Stimulated activated naive CD4-positive, alpha-beta T cell (primary cell): ENCODE data around the gene MAT2A.
A peak's percentile ranks its signal among the peaks of the same experiment; 100 is the strongest.
"Not testable (repeated sequence)": the region's sequence is repeated elsewhere in the genome, so short reads cannot be mapped to it uniquely, and the experiment has no call there.

Source experiments
- DNase-seq, 6 experiments: peaks; one replicate each; lab custom pipeline; 2025; lab: John Stamatoyannopoulos, UW

The MAT2A gene

GRCh38 chr2:85524336-85524908 lies 14.5 kb upstream of the MAT2A start:
- no peak for DNase-seq

- DNase-seq: no peak
These were observed 13.9 kb upstream of the MAT2A start for GRCh38 chr2:85525029-85525428.

GRCh38 chr2:85525567-85525966 lies 13.4 kb upstream of the MAT2A start:
- no peak for DNase-seq

- no peak for DNase-seq
These were observed 11.2 kb upstream of the MAT2A start for GRCh38 chr2:85527787-85528186.

GRCh38 chr2:85528355-85528754 lies 10.6 kb upstream of the MAT2A start:
- DNase-seq: no peak

- DNase-seq: no peak
These were observed 9.2 kb upstream of the MAT2A start for GRCh38 chr2:85529809-85530208.

- no peak for DNase-seq
These were observed 7.4 kb upstream of the MAT2A start for GRCh38 chr2:85531589-85531988.

GRCh38 chr2:85534099-85534498 lies 4.9 kb upstream of the MAT2A start:
- DNase-seq: no peak

- DNase-seq: no peak
These were observed 4.1 kb upstream of the MAT2A start for GRCh38 chr2:85534881-85535280.

- no peak for DNase-seq
These were observed 2.5 kb upstream of the MAT2A start for GRCh38 chr2:85536479-85536878.

GRCh38 chr2:85537600-85538506 lies 1.1 kb upstream of the MAT2A start:
- peak in 4 of 6 experiments; percentile 12 to 56 (median 33) for DNase-seq

GRCh38 chr2:85539361-85540132 lies 579 bp downstream of the MAT2A start:
- DNase-seq: peak; percentile 60 to 88 (median 68)

GRCh38 chr2:85540133-85540648 lies 1.2 kb downstream of the MAT2A start:
- DNase-seq: no peak

- DNase-seq: no peak
These were observed 2.3 kb downstream of the MAT2A start for GRCh38 chr2:85541262-85541661.

- DNase-seq: no peak
These were observed 2.9 kb downstream of the MAT2A start for GRCh38 chr2:85541753-85542457.

- no peak for DNase-seq
These were observed 3.8 kb downstream of the MAT2A start for GRCh38 chr2:85542777-85543176.

- not testable (repeated sequence) for DNase-seq
These were observed 5.3 kb downstream of the MAT2A start for GRCh38 chr2:85544254-85544691.

- not testable (repeated sequence) for DNase-seq
These were observed 6.2 kb downstream of the MAT2A start for GRCh38 chr2:85544915-85545779.

GRCh38 chr2:85545780-85546240 lies 6.8 kb downstream of the MAT2A start:
- DNase-seq: no peak

GRCh38 chr2:85547089-85547858 lies 8.3 kb downstream of the MAT2A start:
- DNase-seq: no peak
